ENCODE measurements around the gene FAM131B. TPM values are rescaled to one million over a fixed set of nuclear protein-coding genes. Genes with fewer than 3 reads are reported as not detected.
A peak's percentile ranks its signal among the peaks of the same experiment; 100 is the strongest.

FAM131B gene
- total and polyA plus RNA-seq, 2 of the 13 experiments (the other 11 are each of a cell fraction or from before 2014, with no cell fraction given) = 0.07 TPM; not detected in 1

DNA sequence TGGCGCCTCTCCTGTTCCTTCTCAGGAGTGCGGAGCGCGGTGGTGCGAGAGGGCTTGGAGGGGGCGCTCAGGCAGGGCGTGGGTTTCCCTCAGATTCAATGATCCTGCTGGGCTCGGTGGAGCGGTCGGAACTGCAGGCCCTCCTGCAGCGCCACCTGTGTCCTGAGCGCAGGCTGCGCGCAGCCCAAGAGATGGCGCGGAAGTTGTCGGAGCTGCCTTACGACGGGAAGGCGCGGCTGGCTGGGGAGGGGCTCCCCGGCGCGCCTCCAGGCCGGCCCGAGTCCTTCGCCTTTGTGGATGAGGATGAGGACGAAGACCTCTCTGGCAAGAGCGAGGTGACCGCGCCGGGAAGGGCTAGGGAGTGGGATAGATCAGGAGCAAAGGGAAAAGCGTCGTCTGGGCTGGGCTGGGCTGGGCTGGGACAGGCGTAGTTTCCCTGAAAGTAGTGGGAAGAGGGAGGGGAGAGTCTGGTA lies 17.0 kb downstream of the FAM131B start (continued):
- TF ChIP-seq ZNF574 (CRISPR knock-in tag; IDR thresholded peaks at IDR 0.05) (0 out of 2 replicates have a peak, but pooled peaks have one; percentile 21), CTCF (CRISPR knock-in tag; IDR thresholded peaks at IDR 0.05) (peak; percentile 64), HES4 (CRISPR knock-in tag; IDR thresholded peaks at IDR 0.05; ENCODE audit: borderline replicate concordance) (no peak), GLI4 (CRISPR knock-in tag; IDR thresholded peaks at IDR 0.05; ENCODE audit: borderline replicate concordance) (no peak), MTF1 (CRISPR knock-in tag; IDR thresholded peaks at IDR 0.05) (no peak), ZNF513 (CRISPR knock-in tag; conservative IDR thresholded peaks at IDR 0.05) (no peak)
- TF ChIP-seq, protein P1, sequence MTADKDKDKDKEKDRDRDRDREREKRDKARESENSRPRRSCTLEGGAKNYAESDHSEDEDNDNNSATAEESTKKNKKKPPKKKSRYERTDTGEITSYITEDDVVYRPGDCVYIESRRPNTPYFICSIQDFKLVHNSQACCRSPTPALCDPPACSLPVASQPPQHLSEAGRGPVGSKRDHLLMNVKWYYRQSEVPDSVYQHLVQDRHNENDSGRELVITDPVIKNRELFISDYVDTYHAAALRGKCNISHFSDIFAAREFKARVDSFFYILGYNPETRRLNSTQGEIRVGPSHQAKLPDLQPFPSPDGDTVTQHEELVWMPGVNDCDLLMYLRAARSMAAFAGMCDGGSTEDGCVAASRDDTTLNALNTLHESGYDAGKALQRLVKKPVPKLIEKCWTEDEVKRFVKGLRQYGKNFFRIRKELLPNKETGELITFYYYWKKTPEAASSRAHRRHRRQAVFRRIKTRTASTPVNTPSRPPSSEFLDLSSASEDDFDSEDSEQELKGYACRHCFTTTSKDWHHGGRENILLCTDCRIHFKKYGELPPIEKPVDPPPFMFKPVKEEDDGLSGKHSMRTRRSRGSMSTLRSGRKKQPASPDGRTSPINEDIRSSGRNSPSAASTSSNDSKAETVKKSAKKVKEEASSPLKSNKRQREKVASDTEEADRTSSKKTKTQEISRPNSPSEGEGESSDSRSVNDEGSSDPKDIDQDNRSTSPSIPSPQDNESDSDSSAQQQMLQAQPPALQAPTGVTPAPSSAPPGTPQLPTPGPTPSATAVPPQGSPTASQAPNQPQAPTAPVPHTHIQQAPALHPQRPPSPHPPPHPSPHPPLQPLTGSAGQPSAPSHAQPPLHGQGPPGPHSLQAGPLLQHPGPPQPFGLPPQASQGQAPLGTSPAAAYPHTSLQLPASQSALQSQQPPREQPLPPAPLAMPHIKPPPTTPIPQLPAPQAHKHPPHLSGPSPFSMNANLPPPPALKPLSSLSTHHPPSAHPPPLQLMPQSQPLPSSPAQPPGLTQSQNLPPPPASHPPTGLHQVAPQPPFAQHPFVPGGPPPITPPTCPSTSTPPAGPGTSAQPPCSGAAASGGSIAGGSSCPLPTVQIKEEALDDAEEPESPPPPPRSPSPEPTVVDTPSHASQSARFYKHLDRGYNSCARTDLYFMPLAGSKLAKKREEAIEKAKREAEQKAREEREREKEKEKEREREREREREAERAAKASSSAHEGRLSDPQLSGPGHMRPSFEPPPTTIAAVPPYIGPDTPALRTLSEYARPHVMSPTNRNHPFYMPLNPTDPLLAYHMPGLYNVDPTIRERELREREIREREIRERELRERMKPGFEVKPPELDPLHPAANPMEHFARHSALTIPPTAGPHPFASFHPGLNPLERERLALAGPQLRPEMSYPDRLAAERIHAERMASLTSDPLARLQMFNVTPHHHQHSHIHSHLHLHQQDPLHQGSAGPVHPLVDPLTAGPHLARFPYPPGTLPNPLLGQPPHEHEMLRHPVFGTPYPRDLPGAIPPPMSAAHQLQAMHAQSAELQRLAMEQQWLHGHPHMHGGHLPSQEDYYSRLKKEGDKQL (CRISPR knock-in tag; IDR thresholded peaks at IDR 0.05; ENCODE audit: low read depth) = no peak
- TF ChIP-seq, protein P2, sequence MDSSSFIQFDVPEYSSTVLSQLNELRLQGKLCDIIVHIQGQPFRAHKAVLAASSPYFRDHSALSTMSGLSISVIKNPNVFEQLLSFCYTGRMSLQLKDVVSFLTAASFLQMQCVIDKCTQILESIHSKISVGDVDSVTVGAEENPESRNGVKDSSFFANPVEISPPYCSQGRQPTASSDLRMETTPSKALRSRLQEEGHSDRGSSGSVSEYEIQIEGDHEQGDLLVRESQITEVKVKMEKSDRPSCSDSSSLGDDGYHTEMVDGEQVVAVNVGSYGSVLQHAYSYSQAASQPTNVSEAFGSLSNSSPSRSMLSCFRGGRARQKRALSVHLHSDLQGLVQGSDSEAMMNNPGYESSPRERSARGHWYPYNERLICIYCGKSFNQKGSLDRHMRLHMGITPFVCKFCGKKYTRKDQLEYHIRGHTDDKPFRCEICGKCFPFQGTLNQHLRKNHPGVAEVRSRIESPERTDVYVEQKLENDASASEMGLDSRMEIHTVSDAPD (CRISPR knock-in tag; IDR thresholded peaks at IDR 0.05) = no peak
- TF ChIP-seq, protein P3, sequence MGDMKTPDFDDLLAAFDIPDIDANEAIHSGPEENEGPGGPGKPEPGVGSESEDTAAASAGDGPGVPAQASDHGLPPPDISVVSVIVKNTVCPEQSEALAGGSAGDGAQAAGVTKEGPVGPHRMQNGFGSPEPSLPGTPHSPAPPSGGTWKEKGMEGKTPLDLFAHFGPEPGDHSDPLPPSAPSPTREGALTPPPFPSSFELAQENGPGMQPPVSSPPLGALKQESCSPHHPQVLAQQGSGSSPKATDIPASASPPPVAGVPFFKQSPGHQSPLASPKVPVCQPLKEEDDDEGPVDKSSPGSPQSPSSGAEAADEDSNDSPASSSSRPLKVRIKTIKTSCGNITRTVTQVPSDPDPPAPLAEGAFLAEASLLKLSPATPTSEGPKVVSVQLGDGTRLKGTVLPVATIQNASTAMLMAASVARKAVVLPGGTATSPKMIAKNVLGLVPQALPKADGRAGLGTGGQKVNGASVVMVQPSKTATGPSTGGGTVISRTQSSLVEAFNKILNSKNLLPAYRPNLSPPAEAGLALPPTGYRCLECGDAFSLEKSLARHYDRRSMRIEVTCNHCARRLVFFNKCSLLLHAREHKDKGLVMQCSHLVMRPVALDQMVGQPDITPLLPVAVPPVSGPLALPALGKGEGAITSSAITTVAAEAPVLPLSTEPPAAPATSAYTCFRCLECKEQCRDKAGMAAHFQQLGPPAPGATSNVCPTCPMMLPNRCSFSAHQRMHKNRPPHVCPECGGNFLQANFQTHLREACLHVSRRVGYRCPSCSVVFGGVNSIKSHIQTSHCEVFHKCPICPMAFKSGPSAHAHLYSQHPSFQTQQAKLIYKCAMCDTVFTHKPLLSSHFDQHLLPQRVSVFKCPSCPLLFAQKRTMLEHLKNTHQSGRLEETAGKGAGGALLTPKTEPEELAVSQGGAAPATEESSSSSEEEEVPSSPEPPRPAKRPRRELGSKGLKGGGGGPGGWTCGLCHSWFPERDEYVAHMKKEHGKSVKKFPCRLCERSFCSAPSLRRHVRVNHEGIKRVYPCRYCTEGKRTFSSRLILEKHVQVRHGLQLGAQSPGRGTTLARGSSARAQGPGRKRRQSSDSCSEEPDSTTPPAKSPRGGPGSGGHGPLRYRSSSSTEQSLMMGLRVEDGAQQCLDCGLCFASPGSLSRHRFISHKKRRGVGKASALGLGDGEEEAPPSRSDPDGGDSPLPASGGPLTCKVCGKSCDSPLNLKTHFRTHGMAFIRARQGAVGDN (CRISPR knock-in tag; IDR thresholded peaks at IDR 0.05) = peak; percentile 23; the same call in 1 of the 2 replicates

Measured in HepG2 (cell line).